AG09319 (cell line): ENCODE data around the gene LPA.
"Not testable (repeated sequence)": the region's sequence is repeated elsewhere in the genome, so short reads cannot be mapped to it uniquely, and the experiment has no call there.

ENCODE experiments used
- DNase-seq: peaks from one replicate; pipeline ENCODE4 v3.0.0-alpha.2; 2010; ENCODE audit warnings: low read depth; ENCODE audit errors: extremely low read depth
- TF ChIP-seq, protein P1 (sequence below): IDR thresholded peaks from 2 replicates; pipeline ENCODE4 v1.5.1; 2011; ENCODE audit warnings: low read depth, mild to moderate bottlenecking, inconsistent platforms, low read length, moderate library complexity

LPA gene

DNA sequence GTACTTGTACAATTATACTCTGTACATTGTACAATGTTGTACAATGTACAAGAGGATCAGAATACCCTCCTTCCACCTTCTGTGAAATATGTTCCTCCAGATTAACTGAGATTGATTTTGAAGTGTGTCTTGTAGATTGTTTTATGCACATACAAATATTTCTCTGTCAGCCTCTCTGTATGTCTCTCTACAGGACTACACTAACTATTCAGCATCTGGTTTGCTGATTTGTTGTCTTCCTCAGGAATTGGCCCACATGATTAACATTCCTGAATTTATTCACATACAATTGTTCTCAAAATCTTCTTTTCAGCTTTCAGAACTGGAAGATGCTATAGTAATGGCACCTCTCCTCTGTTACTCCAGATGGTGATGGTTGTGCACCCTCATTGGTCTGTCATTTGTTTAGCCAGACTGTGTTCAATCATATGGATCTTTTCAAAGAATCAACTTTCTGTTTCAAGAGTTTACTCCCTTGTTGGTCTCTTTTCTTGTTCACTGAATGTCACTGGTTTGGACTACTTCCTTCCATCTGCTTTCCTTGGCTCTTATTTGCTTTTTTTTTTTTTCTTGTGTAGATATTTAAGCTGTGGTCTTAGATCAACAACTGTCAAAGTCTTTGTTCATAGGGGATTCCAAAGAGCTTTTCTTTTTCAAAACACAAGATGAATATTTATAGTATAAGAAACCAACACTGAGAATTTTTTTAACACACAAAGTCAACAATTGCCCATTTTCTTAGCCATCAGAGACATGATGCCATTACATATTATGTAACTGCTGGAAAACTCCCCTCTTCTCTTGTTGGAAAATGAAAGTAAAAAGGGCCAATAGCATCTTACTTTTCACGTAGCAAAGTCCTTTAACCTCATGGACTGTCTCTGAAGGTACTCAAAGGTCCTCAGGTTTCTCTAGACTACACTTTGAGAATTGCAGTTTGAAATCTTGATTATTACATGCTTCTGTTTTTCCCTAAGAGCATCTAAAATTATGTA, 67.9 kb downstream of the LPA start:
- no peak for DNase-seq
- TF ChIP-seq, protein P1, sequence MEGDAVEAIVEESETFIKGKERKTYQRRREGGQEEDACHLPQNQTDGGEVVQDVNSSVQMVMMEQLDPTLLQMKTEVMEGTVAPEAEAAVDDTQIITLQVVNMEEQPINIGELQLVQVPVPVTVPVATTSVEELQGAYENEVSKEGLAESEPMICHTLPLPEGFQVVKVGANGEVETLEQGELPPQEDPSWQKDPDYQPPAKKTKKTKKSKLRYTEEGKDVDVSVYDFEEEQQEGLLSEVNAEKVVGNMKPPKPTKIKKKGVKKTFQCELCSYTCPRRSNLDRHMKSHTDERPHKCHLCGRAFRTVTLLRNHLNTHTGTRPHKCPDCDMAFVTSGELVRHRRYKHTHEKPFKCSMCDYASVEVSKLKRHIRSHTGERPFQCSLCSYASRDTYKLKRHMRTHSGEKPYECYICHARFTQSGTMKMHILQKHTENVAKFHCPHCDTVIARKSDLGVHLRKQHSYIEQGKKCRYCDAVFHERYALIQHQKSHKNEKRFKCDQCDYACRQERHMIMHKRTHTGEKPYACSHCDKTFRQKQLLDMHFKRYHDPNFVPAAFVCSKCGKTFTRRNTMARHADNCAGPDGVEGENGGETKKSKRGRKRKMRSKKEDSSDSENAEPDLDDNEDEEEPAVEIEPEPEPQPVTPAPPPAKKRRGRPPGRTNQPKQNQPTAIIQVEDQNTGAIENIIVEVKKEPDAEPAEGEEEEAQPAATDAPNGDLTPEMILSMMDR: no peak

DNA sequence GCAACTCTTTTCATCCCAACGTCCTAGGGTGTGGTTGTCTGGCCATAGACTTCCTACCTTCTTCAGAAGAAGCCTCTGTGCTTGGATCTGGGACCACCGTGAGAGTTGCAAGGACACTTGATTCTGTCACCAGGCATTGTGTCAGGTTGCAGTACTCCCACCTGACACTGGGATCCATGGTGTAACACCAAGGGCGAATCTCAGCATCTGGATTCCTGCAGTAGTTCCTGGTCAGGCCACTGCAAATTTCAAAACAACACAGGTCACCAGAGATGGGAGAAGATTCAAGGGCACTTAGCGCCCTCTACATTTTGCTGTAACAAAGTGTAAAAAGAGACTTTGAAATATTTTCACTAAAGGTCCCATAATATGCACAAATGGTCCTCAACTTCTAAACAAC, 68.8 kb downstream of the LPA start:
- not testable (repeated sequence) for DNase-seq

DNA sequence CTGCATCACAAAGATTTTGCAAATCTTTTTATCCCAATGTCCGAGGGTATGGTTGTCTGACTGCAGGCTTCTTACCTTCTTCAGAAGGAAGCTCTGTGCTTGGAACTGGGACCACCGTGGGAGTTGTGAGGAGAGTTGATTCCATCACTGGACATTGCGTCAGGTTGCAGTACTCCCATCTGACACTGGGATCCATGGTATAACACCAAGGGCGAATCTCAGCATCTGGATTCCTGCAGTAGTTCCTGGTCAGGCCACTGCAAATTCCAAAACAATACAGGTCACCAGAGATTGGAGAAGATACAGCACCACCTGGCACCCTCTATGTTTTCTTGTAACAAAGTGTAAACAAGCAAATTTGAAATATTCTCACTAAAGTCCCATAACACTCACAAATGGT, 77.7 kb downstream of the LPA start:
- TF ChIP-seq, protein P1: no peak
- no peak for DNase-seq

DNA sequence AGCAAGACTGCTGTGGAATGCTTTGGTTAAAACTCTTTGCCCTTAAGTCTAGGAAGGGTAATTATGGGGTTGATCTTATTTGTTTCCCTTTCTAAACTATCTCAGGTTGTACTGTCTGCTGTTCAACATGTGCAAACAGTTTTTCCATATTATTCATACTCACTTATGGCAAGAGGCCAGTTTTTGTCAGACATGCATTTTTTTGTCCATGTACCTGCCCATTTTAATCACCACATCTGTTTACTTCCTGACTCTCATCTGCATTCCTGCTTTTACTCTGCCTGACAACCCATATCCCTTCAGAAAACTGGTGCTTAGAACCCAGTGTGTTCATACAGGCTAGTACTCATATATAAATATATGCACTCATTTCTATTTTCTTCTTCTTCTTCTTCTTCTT, 80.3 kb downstream of the LPA start:
- TF ChIP-seq, protein P1: no peak

DNA sequence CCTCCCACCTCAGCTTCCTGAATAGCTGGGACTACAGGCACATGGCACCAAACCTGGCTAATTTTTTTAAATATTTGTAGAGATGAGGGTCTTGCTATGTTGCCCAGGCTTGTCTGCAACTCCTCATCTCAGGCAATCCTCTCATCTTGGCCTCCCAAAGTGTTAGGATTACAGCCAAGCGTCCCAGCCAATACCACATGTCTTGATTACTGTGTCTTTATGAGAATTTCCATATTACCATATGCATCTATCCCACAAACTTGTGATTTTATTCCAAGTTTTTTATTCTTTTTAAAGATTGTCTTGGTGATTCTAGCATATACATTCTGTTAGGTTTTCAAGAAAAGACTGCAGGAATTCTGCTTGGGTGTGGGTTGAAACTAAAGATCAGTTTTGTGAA, 82.7 kb downstream of the LPA start:
- TF ChIP-seq, protein P1: no peak
- no peak for DNase-seq

More for the DNA sequence above, 80.3 kb downstream of the LPA start:
- DNase-seq: no peak

DNA sequence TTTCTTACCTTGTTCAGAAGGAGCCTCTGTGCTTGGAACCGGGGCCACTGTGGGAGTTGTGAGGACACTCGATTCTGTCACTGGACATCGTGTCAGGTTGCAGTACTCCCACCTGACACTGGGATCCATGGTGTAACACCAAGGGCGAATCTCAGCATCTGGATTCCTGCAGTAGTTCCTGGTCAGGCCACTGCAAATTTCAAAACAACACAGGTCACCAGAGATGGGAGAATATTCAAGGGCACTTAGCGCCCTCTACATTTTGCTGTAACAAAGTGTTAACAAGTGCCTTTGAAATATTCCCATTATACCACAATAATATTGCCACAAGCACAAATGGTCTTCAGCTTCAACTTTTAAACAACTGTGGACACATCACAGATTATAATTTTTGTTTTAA, 85.6 kb downstream of the LPA start:
- not testable (repeated sequence) for DNase-seq

DNA sequence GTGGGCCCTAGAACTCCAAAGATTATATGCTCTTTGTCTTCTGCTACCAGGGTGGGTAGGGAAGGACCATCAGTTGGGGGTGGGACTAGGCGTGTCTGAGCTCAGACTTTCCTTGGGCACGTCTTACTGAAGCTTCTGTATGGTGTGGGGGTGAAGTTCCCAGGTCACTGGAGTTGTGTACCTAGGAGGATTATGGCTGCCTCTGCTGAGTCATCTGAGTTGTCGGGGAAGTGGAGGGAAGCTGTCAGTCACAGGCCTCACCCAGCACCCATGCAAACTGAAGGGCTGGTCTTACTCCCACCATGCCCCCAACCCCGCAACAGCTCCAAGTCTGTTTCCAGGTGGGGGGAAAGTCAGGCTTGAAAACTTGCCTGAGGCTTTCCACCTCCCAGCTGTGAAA, 90.1 kb downstream of the LPA start:
- TF ChIP-seq, protein P1: no peak

DNA sequence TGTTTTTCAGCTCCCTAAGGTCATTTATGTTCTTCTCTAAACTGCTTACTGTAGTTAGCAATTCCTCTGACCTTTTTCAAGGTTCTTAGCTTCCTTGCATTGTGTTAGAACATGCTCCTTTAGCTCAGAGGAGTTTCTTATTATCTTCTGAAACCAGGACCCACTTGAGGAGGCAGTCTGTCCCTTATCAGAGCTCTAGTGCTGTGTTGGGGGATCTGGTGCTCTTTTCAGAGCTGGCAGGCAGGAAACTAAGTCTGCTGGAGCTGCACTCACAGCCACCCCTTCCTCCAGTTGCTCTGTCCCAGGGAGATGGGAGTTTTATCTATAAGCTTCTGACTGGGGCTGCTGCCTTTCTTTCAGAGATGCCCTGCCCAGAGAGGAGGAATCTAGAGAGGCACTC, 92.9 kb downstream of the LPA start:
- DNase-seq: not testable (repeated sequence)

More for the DNA sequence above, 90.1 kb downstream of the LPA start:
- DNase-seq: no peak

DNA sequence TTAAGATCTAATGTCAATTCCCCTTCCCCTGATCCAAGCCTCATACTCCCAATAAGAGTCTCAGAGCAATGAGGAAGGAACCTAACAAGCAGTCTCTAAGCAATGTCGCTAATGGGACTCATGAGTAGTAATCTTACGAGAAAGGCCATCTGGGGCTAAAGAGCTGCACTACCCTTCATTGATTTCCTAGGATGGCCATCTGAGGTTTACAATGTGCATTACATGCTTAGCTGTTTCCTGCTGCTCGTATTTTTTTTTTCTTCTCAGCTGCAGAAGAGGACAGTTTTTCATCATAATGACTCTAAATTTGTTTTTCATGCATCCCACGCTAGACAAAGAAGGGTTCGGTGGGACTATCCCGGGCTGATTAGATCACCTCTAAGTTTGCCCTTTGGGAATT, 119.3 kb downstream of the LPA start:
- DNase-seq: no peak
- TF ChIP-seq, protein P1: no peak
